Measurements from ENCODE around the gene COBL.

COBL gene

GRCh38 chr7:51246258-51247245, 70.1 kb downstream of the COBL start:
- Histone ChIP-seq H3K36me3 (ENCODE audit: control insufficient read depth in 5 of 5, insufficient read depth in 5 of 5, low read length in 5 of 5) (no peaks in the 10 kb centered on the region), H3K4me1 (ENCODE audit: control insufficient read depth in 5 of 5, insufficient read depth in 5 of 5, low read length in 5 of 5) (no peaks in the 10 kb centered on the region), H3K27ac (ENCODE audit: low read depth, low read length) (no peak overlapping the region), H3K27me3 (ENCODE audit: control insufficient read depth in 5 of 5, insufficient read depth in 4 of 5, low read length in 5 of 5) (peaks cover 0 to 3% (median 0%) of the 10 kb centered on the region in 5 donors), H3K4me3 (ENCODE audit: low read depth in 1 of 5, low read length in 5 of 5) (no peak overlapping the region), H3K9ac (ENCODE audit: low read length in 5 of 5) (no peak overlapping the region), H3K9me3 (ENCODE audit: control insufficient read depth in 5 of 5, low read length in 5 of 5) (no peaks in the 10 kb centered on the region)

GRCh38 chr7:51244885-51245284, 71.7 kb downstream of the COBL start:
- Histone ChIP-seq H3K27ac (ENCODE audit: low read depth, low read length) (no peak overlapping the region), H3K9me3 (ENCODE audit: control insufficient read depth in 5 of 5, low read length in 5 of 5) (no peaks in the 10 kb centered on the region), H3K9ac (ENCODE audit: low read length in 5 of 5) (no peak overlapping the region), H3K27me3 (ENCODE audit: control insufficient read depth in 5 of 5, insufficient read depth in 4 of 5, low read length in 5 of 5) (peaks cover 0 to 3% (median 0%) of the 10 kb centered on the region in 5 donors), H3K4me1 (ENCODE audit: control insufficient read depth in 5 of 5, insufficient read depth in 5 of 5, low read length in 5 of 5) (no peaks in the 10 kb centered on the region), H3K4me3 (ENCODE audit: low read depth in 1 of 5, low read length in 5 of 5) (no peak overlapping the region), H3K36me3 (ENCODE audit: control insufficient read depth in 5 of 5, insufficient read depth in 5 of 5, low read length in 5 of 5) (no peaks in the 10 kb centered on the region)

- no peaks in the 10 kb centered on the region for H3K36me3 ChIP-seq (ENCODE audit: control insufficient read depth in 5 of 5, insufficient read depth in 5 of 5, low read length in 5 of 5)
- H3K9ac ChIP-seq (ENCODE audit: low read length in 5 of 5): no peak overlapping the region
- H3K4me1 ChIP-seq (ENCODE audit: control insufficient read depth in 5 of 5, insufficient read depth in 5 of 5, low read length in 5 of 5): no peaks in the 10 kb centered on the region
- H3K4me3 ChIP-seq (ENCODE audit: low read depth in 1 of 5, low read length in 5 of 5): no peak overlapping the region
- H3K27me3 ChIP-seq (ENCODE audit: control insufficient read depth in 5 of 5, insufficient read depth in 4 of 5, low read length in 5 of 5): peaks cover 0 to 3% (median 0%) of the 10 kb centered on the region in 5 donors
- no peaks in the 10 kb centered on the region for H3K9me3 ChIP-seq (ENCODE audit: control insufficient read depth in 5 of 5, low read length in 5 of 5)
- H3K27ac ChIP-seq (ENCODE audit: low read depth, low read length): no peak overlapping the region
These were observed 72.6 kb downstream of the COBL start for GRCh38 chr7:51244053-51244452.

- peaks cover 0 to 3% (median 0%) of the 10 kb centered on the region in 5 donors for H3K27me3 ChIP-seq (ENCODE audit: control insufficient read depth in 5 of 5, insufficient read depth in 4 of 5, low read length in 5 of 5)
- no peak overlapping the region for H3K9ac ChIP-seq (ENCODE audit: low read length in 5 of 5)
- no peak overlapping the region for H3K27ac ChIP-seq (ENCODE audit: low read depth, low read length)
- no peaks in the 10 kb centered on the region for H3K4me1 ChIP-seq (ENCODE audit: control insufficient read depth in 5 of 5, insufficient read depth in 5 of 5, low read length in 5 of 5)
- no peaks in the 10 kb centered on the region for H3K9me3 ChIP-seq (ENCODE audit: control insufficient read depth in 5 of 5, low read length in 5 of 5)
- H3K36me3 ChIP-seq (ENCODE audit: control insufficient read depth in 5 of 5, insufficient read depth in 5 of 5, low read length in 5 of 5): no peaks in the 10 kb centered on the region
- H3K4me3 ChIP-seq (ENCODE audit: low read depth in 1 of 5, low read length in 5 of 5): no peak overlapping the region
These were observed 73.0 kb downstream of the COBL start for GRCh38 chr7:51243631-51244030.

GRCh38 chr7:51242881-51243518, 73.6 kb downstream of the COBL start:
- no peaks in the 10 kb centered on the region for H3K9me3 ChIP-seq (ENCODE audit: control insufficient read depth in 5 of 5, low read length in 5 of 5)
- no peak overlapping the region for H3K27ac ChIP-seq (ENCODE audit: low read depth, low read length)
- no peak overlapping the region for H3K4me3 ChIP-seq (ENCODE audit: low read depth in 1 of 5, low read length in 5 of 5)
- no peaks in the 10 kb centered on the region for H3K4me1 ChIP-seq (ENCODE audit: control insufficient read depth in 5 of 5, insufficient read depth in 5 of 5, low read length in 5 of 5)
- H3K9ac ChIP-seq (ENCODE audit: low read length in 5 of 5): no peak overlapping the region
- H3K27me3 ChIP-seq (ENCODE audit: control insufficient read depth in 5 of 5, insufficient read depth in 4 of 5, low read length in 5 of 5): peaks cover 0 to 3% (median 0%) of the 10 kb centered on the region in 5 donors
- no peaks in the 10 kb centered on the region for H3K36me3 ChIP-seq (ENCODE audit: control insufficient read depth in 5 of 5, insufficient read depth in 5 of 5, low read length in 5 of 5)

- Histone ChIP-seq H3K36me3 (ENCODE audit: control insufficient read depth in 5 of 5, insufficient read depth in 5 of 5, low read length in 5 of 5) (no peaks in the 10 kb centered on the region), H3K27ac (ENCODE audit: low read depth, low read length) (no peak overlapping the region), H3K4me1 (ENCODE audit: control insufficient read depth in 5 of 5, insufficient read depth in 5 of 5, low read length in 5 of 5) (no peaks in the 10 kb centered on the region), H3K27me3 (ENCODE audit: control insufficient read depth in 5 of 5, insufficient read depth in 4 of 5, low read length in 5 of 5) (peaks cover 0 to 3% (median 0%) of the 10 kb centered on the region in 5 donors), H3K4me3 (ENCODE audit: low read depth in 1 of 5, low read length in 5 of 5) (no peak overlapping the region), H3K9me3 (ENCODE audit: control insufficient read depth in 5 of 5, low read length in 5 of 5) (no peaks in the 10 kb centered on the region), H3K9ac (ENCODE audit: low read length in 5 of 5) (no peak overlapping the region)
These were observed 74.5 kb downstream of the COBL start for GRCh38 chr7:51242007-51242691.

GRCh38 chr7:51240868-51241267, 75.7 kb downstream of the COBL start:
- H3K4me1 ChIP-seq (ENCODE audit: control insufficient read depth in 5 of 5, insufficient read depth in 5 of 5, low read length in 5 of 5): no peaks in the 10 kb centered on the region
- no peak overlapping the region for H3K4me3 ChIP-seq (ENCODE audit: low read depth in 1 of 5, low read length in 5 of 5)
- H3K27me3 ChIP-seq (ENCODE audit: control insufficient read depth in 5 of 5, insufficient read depth in 4 of 5, low read length in 5 of 5): peaks cover 0 to 3% (median 0%) of the 10 kb centered on the region in 5 donors
- no peak overlapping the region for H3K27ac ChIP-seq (ENCODE audit: low read depth, low read length)
- no peaks in the 10 kb centered on the region for H3K9me3 ChIP-seq (ENCODE audit: control insufficient read depth in 5 of 5, low read length in 5 of 5)
- no peak overlapping the region for H3K9ac ChIP-seq (ENCODE audit: low read length in 5 of 5)
- H3K36me3 ChIP-seq (ENCODE audit: control insufficient read depth in 5 of 5, insufficient read depth in 5 of 5, low read length in 5 of 5): no peaks in the 10 kb centered on the region

- Histone ChIP-seq H3K27me3 (ENCODE audit: control insufficient read depth in 5 of 5, insufficient read depth in 4 of 5, low read length in 5 of 5) (peaks cover 0 to 3% (median 0%) of the 10 kb centered on the region in 5 donors), H3K4me1 (ENCODE audit: control insufficient read depth in 5 of 5, insufficient read depth in 5 of 5, low read length in 5 of 5) (no peaks in the 10 kb centered on the region), H3K36me3 (ENCODE audit: control insufficient read depth in 5 of 5, insufficient read depth in 5 of 5, low read length in 5 of 5) (no peaks in the 10 kb centered on the region), H3K27ac (ENCODE audit: low read depth, low read length) (no peak overlapping the region), H3K4me3 (ENCODE audit: low read depth in 1 of 5, low read length in 5 of 5) (no peak overlapping the region), H3K9me3 (ENCODE audit: control insufficient read depth in 5 of 5, low read length in 5 of 5) (no peaks in the 10 kb centered on the region), H3K9ac (ENCODE audit: low read length in 5 of 5) (no peak overlapping the region)
These were observed 76.9 kb downstream of the COBL start for GRCh38 chr7:51239691-51240090.

- Histone ChIP-seq H3K4me3 (ENCODE audit: low read depth in 1 of 5, low read length in 5 of 5) (no peak overlapping the region), H3K27me3 (ENCODE audit: control insufficient read depth in 5 of 5, insufficient read depth in 4 of 5, low read length in 5 of 5) (peaks cover 0 to 3% (median 0%) of the 10 kb centered on the region in 5 donors), H3K36me3 (ENCODE audit: control insufficient read depth in 5 of 5, insufficient read depth in 5 of 5, low read length in 5 of 5) (no peaks in the 10 kb centered on the region), H3K4me1 (ENCODE audit: control insufficient read depth in 5 of 5, insufficient read depth in 5 of 5, low read length in 5 of 5) (no peaks in the 10 kb centered on the region), H3K9me3 (ENCODE audit: control insufficient read depth in 5 of 5, low read length in 5 of 5) (no peaks in the 10 kb centered on the region), H3K27ac (ENCODE audit: low read depth, low read length) (no peak overlapping the region), H3K9ac (ENCODE audit: low read length in 5 of 5) (no peak overlapping the region)
These were observed 77.6 kb downstream of the COBL start for GRCh38 chr7:51238981-51239495.

Data from subcutaneous abdominal adipose tissue (tissue), 5 donors.